NCI-H1092 (cell line): Measurements from ENCODE around the gene TMEM242.

Experiments
- DNase-seq: peaks from one replicate; lab custom pipeline; 2025; lab: John Stamatoyannopoulos, UW

The TMEM242 gene

GRCh38 chr6:157249826-157250225 is 73.5 kb downstream of the TMEM242 start:
- peak; percentile 48 for DNase-seq

- DNase-seq: no peak
Observed at GRCh38 chr6:157248264-157248663, 75.1 kb downstream of the TMEM242 start.

GRCh38 chr6:157246771-157247484 is 76.4 kb downstream of the TMEM242 start:
- peak; percentile 26 for DNase-seq

DNA sequence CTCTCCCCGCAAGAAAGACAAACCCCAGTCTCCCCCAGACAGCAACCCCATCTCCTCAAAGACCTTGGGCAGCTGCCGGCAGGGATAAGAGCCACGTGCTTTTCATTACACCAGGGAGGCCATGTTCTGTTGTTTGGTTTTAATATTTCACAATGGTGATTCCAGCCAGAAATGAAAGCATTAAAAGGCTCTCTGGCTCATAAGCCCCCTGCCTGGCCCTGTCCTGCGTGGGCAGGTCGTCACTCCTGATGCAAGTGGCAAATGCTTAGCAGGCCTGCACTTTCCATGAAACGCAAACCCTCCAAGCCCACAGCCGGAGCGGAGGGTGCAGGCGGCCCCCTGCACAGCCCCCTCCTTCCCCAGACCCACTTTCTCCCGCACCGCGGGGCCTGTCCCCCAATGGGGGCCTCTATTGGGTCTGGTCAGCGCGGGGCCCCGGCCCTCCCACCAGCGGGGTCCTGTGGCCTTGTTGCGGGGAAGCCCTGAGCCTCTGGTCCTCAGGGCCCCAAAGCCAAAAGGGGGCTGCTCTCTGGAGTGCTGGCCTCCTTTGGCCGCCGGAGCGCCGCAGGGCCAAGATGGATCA is 77.2 kb downstream of the TMEM242 start:
- no peak for DNase-seq

DNA sequence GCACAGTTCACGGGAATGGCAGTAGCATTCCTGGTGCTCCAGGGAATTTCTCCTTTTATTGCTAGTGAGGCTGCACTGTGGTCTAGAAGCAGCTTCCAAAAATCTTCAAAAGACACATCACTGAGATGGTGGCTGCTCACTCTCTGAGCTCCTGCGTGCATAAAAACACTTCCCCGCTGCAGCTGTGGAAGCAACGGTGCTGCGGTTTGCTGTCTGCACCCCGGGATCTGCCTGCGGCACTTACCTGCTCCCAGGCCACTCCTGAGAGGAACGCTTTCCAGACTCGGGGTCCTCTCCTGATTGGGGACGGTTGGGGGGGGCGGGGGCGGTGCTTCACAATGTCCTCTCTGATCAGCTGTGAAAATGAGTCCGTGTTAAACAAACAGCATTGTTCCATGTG is 77.9 kb downstream of the TMEM242 start:
- no peak for DNase-seq

- DNase-seq: no peak
Observed at GRCh38 chr6:157244780-157245179, 78.5 kb downstream of the TMEM242 start.

- DNase-seq: no peak
Observed at GRCh38 chr6:157244175-157244574, 79.1 kb downstream of the TMEM242 start.

- DNase-seq: peak; percentile 41
Observed at GRCh38 chr6:157242791-157243190, 80.5 kb downstream of the TMEM242 start.

- peak; percentile 56 for DNase-seq
Observed at GRCh38 chr6:157240960-157241311, 82.4 kb downstream of the TMEM242 start.

DNA sequence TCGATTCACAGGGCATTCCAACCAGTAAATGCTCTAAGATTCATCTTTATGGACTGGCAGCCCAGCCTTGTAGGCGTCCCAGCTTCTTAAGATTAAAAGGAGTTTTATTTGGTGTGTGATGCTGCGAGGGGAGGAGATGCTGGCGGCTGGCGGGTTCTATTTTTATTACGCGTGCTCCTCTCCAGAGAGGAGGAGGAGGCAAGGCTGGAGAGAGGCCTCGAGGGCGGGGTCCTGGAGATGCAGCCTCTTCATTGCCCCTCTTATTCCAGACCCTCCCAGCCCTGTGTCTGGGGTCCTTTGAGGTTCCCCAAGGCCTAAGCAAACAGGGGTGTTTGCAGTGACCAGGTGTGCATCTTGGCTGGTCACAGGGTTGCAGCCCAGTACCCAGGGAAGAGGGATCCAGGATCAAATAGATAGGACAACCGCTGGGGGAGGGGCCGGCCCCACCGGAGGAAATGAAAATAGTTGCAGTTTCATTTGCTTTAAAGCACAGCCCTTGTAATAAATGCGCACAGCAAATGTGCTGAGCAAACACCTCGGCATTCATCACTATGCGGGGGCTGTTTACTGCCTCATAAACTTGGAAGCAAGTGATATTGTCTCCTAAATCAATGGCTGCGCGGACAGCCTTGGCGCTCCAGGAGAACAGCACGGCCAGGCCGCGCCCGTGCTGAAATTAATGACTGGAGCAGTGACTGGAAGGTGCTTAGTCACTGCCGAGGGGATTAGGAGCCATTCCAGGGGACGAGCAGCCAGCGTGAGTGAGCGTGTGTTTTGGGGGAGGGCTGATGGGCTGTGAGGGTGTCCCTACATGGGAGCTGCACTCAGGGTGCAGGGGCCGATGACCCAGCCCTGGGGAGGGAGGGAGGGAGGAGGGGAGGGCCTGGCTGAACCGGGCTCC is 83.0 kb downstream of the TMEM242 start:
- peak; percentile 68 for DNase-seq

- no peak for DNase-seq
Observed at GRCh38 chr6:157239671-157240058, 83.7 kb downstream of the TMEM242 start.
